Esophagus mucosa (tissue), 1 donor: Measurements from ENCODE around the gene MIGA2. TPM values are rescaled to one million over a fixed set of nuclear protein-coding genes. Genes with fewer than 3 reads are reported as not detected.

Experiments
- total RNA-seq: library from RNA; stranded (reverse); gene quantifications from one replicate; pipeline ENCODE4 v1.2.4, GENCODE V29; 2023
- donor health status: DM: yes; HTN: yes; CAD: no.

MIGA2 gene
- total RNA-seq, 1 donor from 2014 or later = 21.2 TPM

Other genes starting within 250 kb of the MIGA2 start
- 15.5 TPM for gene TBC1D13, start 249.4 kb upstream of the MIGA2 start, total RNA-seq
- 26.6 TPM for gene ENDOG, start 218.1 kb upstream of the MIGA2 start, total RNA-seq
- gene SPOUT1, start 206.8 kb upstream of the MIGA2 start, total RNA-seq = 42.6 TPM
- 3.7 TPM for gene KYAT1, start 154.7 kb upstream of the MIGA2 start, total RNA-seq
- gene LRRC8A, start 154.5 kb upstream of the MIGA2 start, total RNA-seq = 75.8 TPM
- gene PHYHD1, start 115.6 kb upstream of the MIGA2 start, total RNA-seq = 12.4 TPM
- 9.2 TPM for gene DOLK, start 89.0 kb upstream of the MIGA2 start, total RNA-seq
- gene NUP188, start 88.9 kb upstream of the MIGA2 start, total RNA-seq = 43.5 TPM
- gene SH3GLB2, start 8.3 kb upstream of the MIGA2 start, total RNA-seq = 101 TPM
- 14.7 TPM for gene DOLPP1, start 44.5 kb downstream of the MIGA2 start, total RNA-seq
- 33.4 TPM for gene CRAT, start 74.2 kb downstream of the MIGA2 start, total RNA-seq
- 121 TPM for gene PTPA, start 74.8 kb downstream of the MIGA2 start, total RNA-seq
- gene IER5L, start 141.6 kb downstream of the MIGA2 start, total RNA-seq = 8.1 TPM